A549 (cell line): ENCODE results near the gene DHDH. TPM values are rescaled to one million over a fixed set of nuclear protein-coding genes. Genes with fewer than 3 reads are reported as not detected.

ENCODE experiments used
- ATAC-seq, 2 experiments: fragments of 200-7000 bp in 1 of 2; fragments of >200 bp in 1 of 2; cut with Nextera tagmentation in 1 of 2; cut with Tn5 transposase in 1 of 2; 3 replicates each; pipeline versions ENCODE4 v1.8.0 to v1.9.1; 2018 to 2020; ENCODE audit warnings: mild to moderate bottlenecking in 1 of 2, moderate library complexity in 1 of 2
- CTCF ChIA-PET: fragments of 300-600 bp; sonication (Branson Sonifier 250); formaldehyde crosslinking; extraction: SDS; loops from one replicate; lab custom pipeline; 2021; ENCODE audit warnings: antibody characterized with exemption, inconsistent platforms; lab: Yijun Ruan, JAX
- POLR2A ChIA-PET: fragments of 350-600 bp; formaldehyde crosslinking; extraction: SDS; loops from one replicate; lab custom pipeline; 2021; ENCODE audit warnings: antibody characterized with exemption, inconsistent platforms; lab: Yijun Ruan, JAX
- DNase-seq, 2 experiments: peaks; one replicate each; pipeline versions ENCODE4 v3.0.0 to v3.0.0-alpha.2; 2011 to 2016; ENCODE audit warnings: low read depth in 1 of 2, low spot score in 1 of 2
- FAIRE-seq: peaks from 2 replicates; lab custom pipeline; 2011; peaks lifted over from hg19 to GRCh38; lab: Jason Lieb, UNC
- H3K27ac ChIP-seq, 2 experiments: fragments of >200 bp; sonication (Bioruptor Twin); formaldehyde crosslinking; 3 replicates each; pipeline ENCODE4 v1.5.1; 2016 to 2017
- H3K4me1 ChIP-seq: fragments of >200 bp; sonication (Bioruptor Twin); formaldehyde crosslinking; 3 replicates; pipeline ENCODE4 v1.6.1; 2016
- H3K4me2 ChIP-seq: fragments of >200 bp; sonication (Bioruptor Twin); formaldehyde crosslinking; 3 replicates; pipeline ENCODE4 v1.6.1; 2016
- H3K4me3 ChIP-seq: fragments of >200 bp; sonication (Bioruptor Twin); formaldehyde crosslinking; 3 replicates; pipeline ENCODE4 v1.5.1; 2016
- H3K9me3 ChIP-seq: fragments of >200 bp; sonication (Bioruptor Twin); formaldehyde crosslinking; 3 replicates; pipeline ENCODE4 v1.6.1; 2016
- BHLHE40 ChIP-seq: IDR thresholded peaks from 2 replicates; pipeline ENCODE4 v1.6.1; 2012; ENCODE audit warnings: low read depth, low read length, inconsistent platforms
- CHD2 ChIP-seq: fragments of 150-350 bp; IDR thresholded peaks from 2 replicates; pipeline ENCODE4 v1.6.1; 2014; ENCODE audit warnings: low read length; ENCODE audit not compliant: partially characterized antibody
- EHF ChIP-seq: fragments of 250-450 bp; sonication (Bioruptor Pico); IDR thresholded peaks from 2 replicates; pipeline ENCODE4 v1.5.0; 2020; ENCODE audit warnings: mild to moderate bottlenecking
- EP300 ChIP-seq, 2 experiments: fragments of >200 bp; sonication (Bioruptor Twin); formaldehyde crosslinking; IDR thresholded peaks; 2 replicates in 1 of 2; 3 replicates in 1 of 2; pipeline ENCODE4 v1.6.1; 2016 to 2017
- ESRRA ChIP-seq: fragments of 150-350 bp; IDR thresholded peaks from 2 replicates; pipeline ENCODE4 v1.6.1; 2014; ENCODE audit warnings: mild to moderate bottlenecking, low read length, borderline replicate concordance
- FOSB ChIP-seq: fragments of 250-450 bp; sonication (Bioruptor Pico); IDR thresholded peaks from 2 replicates; pipeline ENCODE4 v1.5.0; 2020; ENCODE audit warnings: mild to moderate bottlenecking, moderate library complexity
- FOSL2 ChIP-seq, 2 experiments: fragments of 450-650 bp in 1 of 2; fragments of >200 bp in 1 of 2; sonication (Bioruptor Twin) in 1 of 2; formaldehyde crosslinking; IDR thresholded peaks; 2 replicates each; pipeline versions ENCODE4 v1.5.0 to v1.6.1; 2016 to 2020; ENCODE audit warnings: mild to moderate bottlenecking in 1 of 2, moderate library complexity in 1 of 2
- FOXS1 ChIP-seq: fragments of 250-450 bp; sonication (Bioruptor Pico); IDR thresholded peaks from 2 replicates; pipeline ENCODE4 v1.5.0; 2020; ENCODE audit warnings: mild to moderate bottlenecking, moderate library complexity
- GATA3 ChIP-seq: IDR thresholded peaks from 2 replicates; pipeline ENCODE4 v1.6.1; 2012; ENCODE audit warnings: borderline replicate concordance
- HDAC2 ChIP-seq: fragments of 200-600 bp; sonication (generic); IDR thresholded peaks from 2 replicates; pipeline ENCODE4 v1.6.1; 2016
- HOXB13 ChIP-seq: fragments of 250-450 bp; sonication (Bioruptor Pico); IDR thresholded peaks from 2 replicates; pipeline ENCODE4 v1.5.0; 2020; ENCODE audit warnings: low read depth, mild to moderate bottlenecking, moderate library complexity
- HOXB5 ChIP-seq: fragments of 250-450 bp; sonication (Bioruptor Pico); IDR thresholded peaks from 2 replicates; pipeline ENCODE4 v1.5.0; 2020; ENCODE audit warnings: mild to moderate bottlenecking, moderate library complexity
- KDM1A ChIP-seq: fragments of 200-600 bp; sonication (generic); IDR thresholded peaks from 2 replicates; pipeline ENCODE4 v1.6.1; 2016; ENCODE audit warnings: low read depth, mild to moderate bottlenecking
- KDM5A ChIP-seq: fragments of 200-600 bp; sonication (generic); IDR thresholded peaks from 2 replicates; pipeline ENCODE4 v1.6.1; 2016; ENCODE audit warnings: antibody characterized with exemption, mild to moderate bottlenecking
- MAZ ChIP-seq: fragments of 150-350 bp; IDR thresholded peaks from 2 replicates; pipeline ENCODE4 v1.6.1; 2014; ENCODE audit warnings: antibody characterized with exemption, low read depth, low read length, borderline replicate concordance
- MYC ChIP-seq: IDR thresholded peaks from 2 replicates; pipeline ENCODE4 v1.6.1; 2012; ENCODE audit warnings: mild to moderate bottlenecking, inconsistent platforms, low read length, improper control_type of control experiment, borderline replicate concordance
- NFE2L2 ChIP-seq: fragments of 150-350 bp; conservative IDR thresholded peaks from 2 replicates; pipeline ENCODE4 v1.6.1; 2014; ENCODE audit warnings: low read length
- POLR2A ChIP-seq: IDR thresholded peaks from 2 replicates; pipeline ENCODE4 v1.6.1; 2012; ENCODE audit warnings: mild to moderate bottlenecking, low read length
- RARB ChIP-seq: fragments of 250-450 bp; sonication (Bioruptor Pico); IDR thresholded peaks from 2 replicates; pipeline ENCODE4 v1.8.0; 2021; ENCODE audit warnings: mild to moderate bottlenecking, moderate library complexity
- RNF2 ChIP-seq: fragments of 200-600 bp; sonication (generic); IDR thresholded peaks from 2 replicates; pipeline ENCODE4 v1.6.1; 2016; ENCODE audit warnings: low read depth, mild to moderate bottlenecking, antibody characterized with exemption, moderate library complexity, borderline replicate concordance
- SREBF2 ChIP-seq: fragments of 450-650 bp; IDR thresholded peaks from 2 replicates; pipeline ENCODE4 v1.6.1; 2014; ENCODE audit warnings: mild to moderate bottlenecking, moderate library complexity
- TFCP2L1 ChIP-seq: fragments of 250-450 bp; sonication (Bioruptor Pico); IDR thresholded peaks from 2 replicates; pipeline ENCODE4 v1.5.0; 2021; ENCODE audit warnings: mild to moderate bottlenecking
- ZC3H11A ChIP-seq: fragments of 450-650 bp; IDR thresholded peaks from 2 replicates; pipeline ENCODE4 v1.6.1; 2014; ENCODE audit warnings: antibody characterized with exemption, mild to moderate bottlenecking
- ZFP36 ChIP-seq: fragments of 450-650 bp; IDR thresholded peaks from 2 replicates; pipeline ENCODE4 v1.6.1; 2014; ENCODE audit warnings: borderline replicate concordance; ENCODE audit not compliant: partially characterized antibody
- ZNF302 ChIP-seq: fragments of 250-450 bp; sonication (Bioruptor Pico); IDR thresholded peaks from 2 replicates; pipeline ENCODE4 v1.9.0; 2021; ENCODE audit warnings: inconsistent platforms, mild to moderate bottlenecking, moderate library complexity
- WGBS: methylation state at CpG from one replicate; pipeline ENCODE4 v1.1.6; 2017; ENCODE audit errors: missing lambda C conversion rate; 5-methylcytosine and 5-hydroxymethylcytosine counted together
- polyA plus RNA-seq, 4 experiments: library from polyadenylated mRNA; depleted of rRNA in 3 of 4; stranded (reverse); fragments of >200 nt; fragmentation: RNase III in 1 of 4; extraction: RNeasy Plus Mini Kit Qiagen cat#74134 plus additional on column Dnase treatment in 1 of 4; gene quantifications; 2 replicates in 3 of 4; 3 replicates in 1 of 4; pipeline ENCODE4 v1.2.3, GENCODE V29; 2011 to 2017
- TF ChIP-seq, protein P1 (sequence below): fragments of 250-450 bp; sonication (Bioruptor Pico); IDR thresholded peaks from 2 replicates; pipeline ENCODE4 v1.5.0; 2020; ENCODE audit warnings: low read depth, mild to moderate bottlenecking, moderate library complexity
- TF ChIP-seq, protein P2 (sequence below): fragments of 450-650 bp; IDR thresholded peaks from 2 replicates; pipeline ENCODE4 v1.6.1; 2014; ENCODE audit warnings: antibody characterized with exemption
- TF ChIP-seq, protein P3 (sequence below): IDR thresholded peaks from 2 replicates; pipeline ENCODE4 v1.6.1; 2012
- TF ChIP-seq, protein P4 (sequence below): fragments of >200 bp; sonication (Bioruptor Twin); formaldehyde crosslinking; IDR thresholded peaks from 2 replicates; pipeline ENCODE4 v1.6.1; 2016
- TF ChIP-seq, protein P5 (sequence below): fragments of >200 bp; sonication (Bioruptor Twin); formaldehyde crosslinking; IDR thresholded peaks from 3 replicates; pipeline ENCODE4 v1.5.1; 2016
- TF ChIP-seq, protein P6 (sequence below): IDR thresholded peaks from 2 replicates; pipeline ENCODE4 v1.6.1; 2012

DHDH gene
- polyA plus RNA-seq, 2 of the 4 experiments (the other 2 are of a cell fraction), result 0.78 to 1.2 TPM

DNA sequence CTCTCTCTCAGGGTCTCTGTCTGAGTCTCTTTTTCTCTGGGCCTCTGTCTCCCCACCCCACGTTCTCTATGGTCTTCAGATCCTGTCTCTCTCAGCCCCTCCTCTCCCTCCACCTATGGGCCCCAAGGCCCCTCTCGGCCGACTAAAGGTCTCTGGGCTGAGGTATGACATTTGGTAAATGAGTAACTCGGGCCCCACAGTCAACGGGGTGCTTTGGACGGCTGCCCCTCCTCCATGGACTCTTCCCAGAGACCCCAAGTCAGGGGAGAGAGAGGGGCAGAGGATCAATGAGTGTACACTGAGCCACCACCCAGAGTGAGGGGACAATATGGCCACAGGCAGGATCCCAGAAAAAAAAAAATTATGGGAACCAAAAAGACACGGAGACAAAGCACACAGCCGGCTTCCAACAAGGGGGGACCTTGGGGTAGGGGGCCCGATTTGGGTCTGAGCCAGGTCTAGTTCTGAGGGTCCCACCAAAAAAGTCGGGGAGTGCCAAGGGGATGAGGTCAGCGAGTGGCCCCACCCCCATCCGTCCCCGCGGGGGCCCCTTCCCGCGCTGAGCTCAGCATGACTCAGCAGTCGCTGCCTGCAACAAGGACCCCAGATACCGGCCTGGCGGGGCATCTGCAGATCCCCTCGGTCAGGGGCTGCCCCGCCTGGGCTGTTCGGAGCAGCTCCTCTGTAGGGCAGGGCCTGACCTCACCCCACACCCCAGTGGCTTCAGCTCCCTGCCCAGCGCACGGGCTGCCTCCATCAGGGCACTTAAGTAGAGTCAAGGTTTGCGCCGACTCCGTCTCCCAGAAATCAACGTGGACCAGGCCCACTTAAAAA is 30.1 kb downstream of the DHDH start (continued):
- TF ChIP-seq MAZ (peak; percentile 78; the same call in 1 of the 2 replicates), BHLHE40 (no peak)

DNA sequence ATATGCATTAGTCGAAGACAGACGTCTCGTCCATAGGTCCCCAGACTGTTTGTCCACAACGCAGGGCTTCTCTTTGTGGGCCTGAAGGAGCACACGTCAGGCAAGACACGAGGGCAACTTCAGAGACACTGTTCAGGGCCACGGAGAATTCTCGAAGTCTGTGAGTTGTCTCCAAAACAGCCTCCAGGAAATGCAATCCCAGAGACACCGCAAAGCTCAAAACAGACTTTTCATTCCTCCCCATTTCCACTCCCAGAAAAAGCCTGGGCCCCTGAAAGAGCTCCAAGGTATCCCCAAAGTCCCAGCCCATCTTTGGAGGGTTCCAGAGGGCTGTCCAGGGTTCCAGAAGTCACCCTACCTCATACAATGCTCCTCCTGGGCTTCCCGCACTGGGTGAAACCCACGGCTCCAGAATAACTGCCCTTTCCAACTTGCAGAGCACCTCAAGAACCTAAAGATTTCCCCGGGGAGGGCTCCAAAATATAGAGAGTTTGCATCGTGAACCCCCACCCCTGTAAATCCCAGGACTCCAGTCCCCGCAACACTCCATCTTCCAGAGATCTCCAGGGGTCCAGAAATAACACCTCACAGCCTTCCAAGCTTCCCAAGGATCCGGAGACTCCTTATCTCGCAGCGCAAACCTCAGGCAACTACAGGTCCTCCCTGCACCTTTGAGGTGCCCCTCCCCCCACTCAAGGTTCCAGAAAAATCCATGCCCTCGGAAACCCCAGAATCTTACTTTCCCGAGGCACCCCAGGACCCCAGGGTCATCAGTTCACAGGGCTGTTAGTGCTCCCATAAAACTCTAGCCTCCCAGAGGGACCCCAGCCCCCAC is 30.9 kb downstream of the DHDH start:
- Histone ChIP-seq H3K9me3 (no peaks in the 10 kb centered on the region), H3K4me1 (peaks cover 60% of the 10 kb centered on the region), H3K27ac (peak overlapping the region; percentile 92 to 96), H3K4me2 (peak overlapping the region; percentile 80), H3K4me3 (peak overlapping the region; percentile 33)
- ATAC-seq, result peak; percentile 0 to 1; a peak in 3 of 6 replicates
- WGBS, result 10% methylated on average over 17 of the region's 19 CpGs
- no peak for FAIRE-seq
- ChIA-PET POLR2A (interaction anchor here (0.7 to 9.6 kb wide), 10 partner anchors 9 to 92 kb away, joined by 3 to 175 read pairs (median 7); partner anchors contain the start of genes BAX, GYS1, NUCB1 and PLEKHA4), CTCF (interaction anchor here (0.7 to 18.4 kb wide), 7 partner anchors 9 to 171 kb away, joined by 3 to 332 read pairs (median 4); no protein-coding TSS in a partner anchor)
- DNase-seq, result peak; percentile 63 to 83
- TF ChIP-seq GATA3 (0 out of 2 replicates have a peak, but pooled peaks have one; percentile 5), ESRRA (no peak), FOXS1 (0 out of 2 replicates have a peak, but pooled peaks have one; percentile 2), HOXB13 (no peak; the same call in none of the 2 replicates), ZNF302 (peak; percentile 95), FOSB (no peak; the same call in 1 of the 2 replicates), KDM5A (no peak), CHD2 (no peak), ZC3H11A (no peak), ZFP36 (no peak), RARB (peak; percentile 80; the same call in 1 of the 2 replicates), RNF2 (no peak), EHF (CRISPR knock-in tag) (no peak), MYC (0 out of 2 replicates have a peak, but pooled peaks have one; percentile 28), POLR2A (peak; percentile 9; the same call in 1 of the 2 replicates), HOXB5 (peak; percentile 96; the same call in 1 of the 2 replicates), SREBF2 (no peak), BHLHE40 (no peak), NFE2L2 (no peak), HDAC2 (no peak), TFCP2L1 (CRISPR knock-in tag) (peak; percentile 7; the same call in 1 of the 2 replicates), FOSL2 (IDR thresholded peaks at IDR 0.05) (no peak), FOSL2 (CRISPR knock-in tag; IDR thresholded peaks at IDR 0.05) (no peak), EP300 (IDR thresholded peaks at IDR 0.05) (peak in 1 of 2 experiments; percentile 21; a peak in 1 of 5 replicates), KDM1A (no peak)
- TF ChIP-seq, protein P1, sequence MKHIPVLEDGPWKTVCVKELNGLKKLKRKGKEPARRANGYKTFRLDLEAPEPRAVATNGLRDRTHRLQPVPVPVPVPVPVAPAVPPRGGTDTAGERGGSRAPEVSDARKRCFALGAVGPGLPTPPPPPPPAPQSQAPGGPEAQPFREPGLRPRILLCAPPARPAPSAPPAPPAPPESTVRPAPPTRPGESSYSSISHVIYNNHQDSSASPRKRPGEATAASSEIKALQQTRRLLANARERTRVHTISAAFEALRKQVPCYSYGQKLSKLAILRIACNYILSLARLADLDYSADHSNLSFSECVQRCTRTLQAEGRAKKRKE (CRISPR knock-in tag), result peak; percentile 93
- TF ChIP-seq, protein P2, sequence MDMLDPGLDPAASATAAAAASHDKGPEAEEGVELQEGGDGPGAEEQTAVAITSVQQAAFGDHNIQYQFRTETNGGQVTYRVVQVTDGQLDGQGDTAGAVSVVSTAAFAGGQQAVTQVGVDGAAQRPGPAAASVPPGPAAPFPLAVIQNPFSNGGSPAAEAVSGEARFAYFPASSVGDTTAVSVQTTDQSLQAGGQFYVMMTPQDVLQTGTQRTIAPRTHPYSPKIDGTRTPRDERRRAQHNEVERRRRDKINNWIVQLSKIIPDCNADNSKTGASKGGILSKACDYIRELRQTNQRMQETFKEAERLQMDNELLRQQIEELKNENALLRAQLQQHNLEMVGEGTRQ, result no peak
- TF ChIP-seq, protein P3, sequence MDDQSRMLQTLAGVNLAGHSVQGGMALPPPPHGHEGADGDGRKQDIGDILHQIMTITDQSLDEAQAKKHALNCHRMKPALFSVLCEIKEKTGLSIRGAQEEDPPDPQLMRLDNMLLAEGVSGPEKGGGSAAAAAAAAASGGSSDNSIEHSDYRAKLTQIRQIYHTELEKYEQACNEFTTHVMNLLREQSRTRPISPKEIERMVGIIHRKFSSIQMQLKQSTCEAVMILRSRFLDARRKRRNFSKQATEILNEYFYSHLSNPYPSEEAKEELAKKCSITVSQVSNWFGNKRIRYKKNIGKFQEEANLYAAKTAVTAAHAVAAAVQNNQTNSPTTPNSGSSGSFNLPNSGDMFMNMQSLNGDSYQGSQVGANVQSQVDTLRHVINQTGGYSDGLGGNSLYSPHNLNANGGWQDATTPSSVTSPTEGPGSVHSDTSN, result no peak
- TF ChIP-seq, protein P4, sequence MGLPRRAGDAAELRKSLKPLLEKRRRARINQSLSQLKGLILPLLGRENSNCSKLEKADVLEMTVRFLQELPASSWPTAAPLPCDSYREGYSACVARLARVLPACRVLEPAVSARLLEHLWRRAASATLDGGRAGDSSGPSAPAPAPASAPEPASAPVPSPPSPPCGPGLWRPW, result 0 out of 2 replicates have a peak, but pooled peaks have one; percentile 42
- TF ChIP-seq, protein P5, sequence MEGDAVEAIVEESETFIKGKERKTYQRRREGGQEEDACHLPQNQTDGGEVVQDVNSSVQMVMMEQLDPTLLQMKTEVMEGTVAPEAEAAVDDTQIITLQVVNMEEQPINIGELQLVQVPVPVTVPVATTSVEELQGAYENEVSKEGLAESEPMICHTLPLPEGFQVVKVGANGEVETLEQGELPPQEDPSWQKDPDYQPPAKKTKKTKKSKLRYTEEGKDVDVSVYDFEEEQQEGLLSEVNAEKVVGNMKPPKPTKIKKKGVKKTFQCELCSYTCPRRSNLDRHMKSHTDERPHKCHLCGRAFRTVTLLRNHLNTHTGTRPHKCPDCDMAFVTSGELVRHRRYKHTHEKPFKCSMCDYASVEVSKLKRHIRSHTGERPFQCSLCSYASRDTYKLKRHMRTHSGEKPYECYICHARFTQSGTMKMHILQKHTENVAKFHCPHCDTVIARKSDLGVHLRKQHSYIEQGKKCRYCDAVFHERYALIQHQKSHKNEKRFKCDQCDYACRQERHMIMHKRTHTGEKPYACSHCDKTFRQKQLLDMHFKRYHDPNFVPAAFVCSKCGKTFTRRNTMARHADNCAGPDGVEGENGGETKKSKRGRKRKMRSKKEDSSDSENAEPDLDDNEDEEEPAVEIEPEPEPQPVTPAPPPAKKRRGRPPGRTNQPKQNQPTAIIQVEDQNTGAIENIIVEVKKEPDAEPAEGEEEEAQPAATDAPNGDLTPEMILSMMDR, result no peak
- TF ChIP-seq, protein P6, sequence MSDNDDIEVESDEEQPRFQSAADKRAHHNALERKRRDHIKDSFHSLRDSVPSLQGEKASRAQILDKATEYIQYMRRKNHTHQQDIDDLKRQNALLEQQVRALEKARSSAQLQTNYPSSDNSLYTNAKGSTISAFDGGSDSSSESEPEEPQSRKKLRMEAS, result peak; percentile 94
